GM12873 (cell line): ENCODE measurements around the gene PPM1J.

Source experiments
- CTCF ChIP-seq: IDR thresholded peaks from 2 replicates; pipeline ENCODE4 v1.5.1; 2012; ENCODE audit warnings: low read depth, mild to moderate bottlenecking, moderate library complexity, low read length, control low read depth; ENCODE audit not compliant: insufficient read depth; ENCODE audit errors: missing control alignments

The PPM1J gene

DNA sequence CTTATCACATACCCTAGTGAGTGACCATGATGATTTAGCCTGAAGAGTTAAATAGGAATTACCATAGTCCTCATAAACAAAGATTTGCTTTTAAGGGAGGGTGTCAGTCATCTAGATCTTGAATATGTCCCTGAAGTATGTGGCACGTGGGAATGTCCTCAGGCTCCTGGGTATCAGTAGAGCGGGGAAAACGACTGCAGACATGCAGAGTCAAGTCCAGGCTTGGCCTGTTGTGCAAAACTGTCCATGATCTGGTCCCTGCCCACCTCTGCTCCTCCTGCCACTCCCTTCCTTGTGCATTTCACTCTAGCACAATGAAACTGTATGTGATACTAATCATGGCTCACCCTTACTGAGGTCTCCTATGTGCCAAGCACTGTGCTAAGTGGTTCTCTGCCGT, 27.8 kb downstream of the PPM1J start:
- no peak for TF ChIP-seq CTCF

DNA sequence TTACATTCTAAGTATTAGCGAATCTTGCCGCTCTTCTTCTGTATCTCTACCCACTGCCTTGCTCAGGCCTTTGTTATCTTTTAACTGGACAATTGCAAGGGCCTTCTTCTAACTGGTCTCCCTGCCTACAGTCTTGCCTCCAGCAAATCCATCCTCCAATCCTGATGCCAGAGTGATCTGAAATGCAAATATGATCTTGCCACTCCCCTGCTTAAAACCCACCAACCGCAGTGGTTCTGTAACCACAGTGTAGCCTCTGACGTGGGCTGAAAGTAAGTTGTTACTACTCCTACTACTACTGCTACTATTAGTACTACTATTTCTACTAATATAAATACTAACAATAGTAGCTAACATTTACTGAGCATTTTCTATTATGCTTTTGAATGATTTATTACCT, 28.3 kb downstream of the PPM1J start:
- TF ChIP-seq CTCF, result no peak

DNA sequence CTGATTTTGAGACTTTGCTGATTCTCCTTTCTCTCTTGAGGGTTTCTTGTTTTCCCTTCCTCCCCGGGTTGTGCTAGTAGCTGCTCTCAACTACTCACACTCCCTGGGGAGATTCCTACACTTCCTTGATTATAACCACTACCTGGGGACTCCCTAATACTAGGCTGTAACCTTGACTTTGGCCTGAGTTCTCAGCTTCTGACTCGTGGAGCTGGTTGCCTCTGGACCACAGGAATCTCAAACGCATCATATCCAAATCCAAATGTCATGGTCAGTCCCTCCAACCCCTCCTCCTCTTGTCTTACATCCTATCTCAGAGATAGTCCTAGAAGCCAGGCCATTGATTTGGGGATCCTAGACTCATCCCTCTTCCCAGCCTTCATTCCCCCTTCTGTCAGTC, 28.7 kb downstream of the PPM1J start:
- no peak for TF ChIP-seq CTCF

DNA sequence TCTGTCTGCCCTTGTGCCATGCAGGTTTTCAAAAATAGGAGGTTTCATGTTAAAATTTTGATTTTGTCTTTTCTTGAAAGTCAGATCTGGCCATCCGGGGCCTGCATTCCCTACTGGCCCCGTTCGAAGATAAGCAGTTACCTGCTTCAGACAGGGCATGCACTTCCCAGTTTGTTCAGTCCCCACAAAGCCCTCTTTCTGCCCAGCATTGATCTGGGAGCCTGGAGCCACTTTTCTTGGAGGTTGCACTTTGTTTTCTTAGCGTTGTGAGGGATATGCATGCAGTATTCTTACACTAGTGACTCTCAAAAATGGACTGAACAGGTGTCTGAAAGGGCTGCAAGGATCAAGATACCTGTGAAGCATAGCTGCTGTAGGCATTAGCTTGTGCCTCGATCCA, 29.2 kb downstream of the PPM1J start:
- TF ChIP-seq CTCF, result no peak

DNA sequence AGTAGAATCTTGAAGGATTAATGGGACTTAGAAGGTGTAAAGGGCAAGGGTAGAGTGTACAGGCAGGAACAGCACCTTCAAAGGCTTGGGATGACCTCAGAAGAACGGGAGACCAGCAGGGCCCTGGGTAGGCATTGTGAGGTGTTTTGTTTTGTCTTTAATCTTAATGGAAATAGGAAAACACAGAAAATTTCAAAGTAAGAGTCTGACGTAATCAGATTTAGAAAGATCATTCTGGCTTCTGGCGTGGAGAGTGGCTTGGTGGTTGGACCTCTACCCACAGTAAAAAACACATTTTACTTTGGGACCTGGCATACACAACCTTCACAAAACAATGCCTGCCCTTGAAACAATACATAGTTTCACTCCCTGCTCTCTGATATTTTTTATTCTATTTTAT, 36.5 kb downstream of the PPM1J start:
- no peak for TF ChIP-seq CTCF

DNA sequence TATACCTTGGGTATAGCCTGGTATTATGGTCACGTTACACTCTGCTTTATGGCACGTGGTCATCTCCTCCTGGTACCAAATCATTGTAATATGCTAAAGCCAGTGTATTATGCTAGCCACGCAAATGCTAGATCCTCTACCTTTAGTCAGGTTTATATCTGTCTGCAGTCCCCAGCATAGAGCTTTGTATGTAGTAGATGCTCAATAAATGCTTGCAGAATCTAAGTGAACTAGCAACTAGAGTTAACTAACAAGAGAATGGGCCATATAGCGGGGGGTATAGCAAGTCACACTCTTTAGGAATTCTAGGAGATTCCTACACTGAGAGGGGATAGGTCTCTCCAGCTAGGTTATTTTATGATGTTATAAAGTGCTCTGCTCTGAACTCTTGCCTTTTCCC, 37.6 kb downstream of the PPM1J start:
- no peak for TF ChIP-seq CTCF

- no peak for TF ChIP-seq CTCF
Measured at GRCh38 chr1:112676543-112676942, 38.6 kb downstream of the PPM1J start.

DNA sequence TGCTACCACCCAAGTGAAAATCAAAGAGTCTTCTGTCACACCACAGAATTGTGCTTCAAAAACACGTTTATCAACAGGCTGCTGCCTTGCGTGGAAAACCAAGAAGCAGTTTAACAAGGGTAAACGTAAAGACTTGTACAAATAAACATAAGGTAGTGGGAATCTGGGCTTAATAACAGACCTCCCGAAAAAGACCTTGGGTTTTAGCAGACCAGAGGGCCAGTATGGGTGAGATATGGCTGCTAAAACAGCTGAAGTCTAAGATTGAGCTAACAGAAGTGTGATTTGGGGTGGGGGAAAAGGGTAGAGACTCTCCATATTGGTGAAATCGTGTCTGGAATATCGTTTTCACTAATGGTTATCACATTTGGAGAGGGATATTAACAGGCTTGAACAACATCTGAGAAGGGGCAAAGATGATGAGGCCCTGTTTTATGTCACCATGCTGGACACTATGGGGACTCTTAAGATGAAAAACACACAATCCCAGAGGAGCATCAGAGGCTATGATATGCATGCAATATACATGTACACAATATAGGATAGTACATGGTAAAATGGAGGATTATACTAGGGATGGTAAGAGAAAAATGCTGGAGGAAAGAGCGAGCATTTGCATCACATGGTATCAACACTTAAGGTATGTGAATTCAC, 39.3 kb downstream of the PPM1J start:
- TF ChIP-seq CTCF, result no peak
